Measurements from ENCODE around the gene RHCE.

DNA sequence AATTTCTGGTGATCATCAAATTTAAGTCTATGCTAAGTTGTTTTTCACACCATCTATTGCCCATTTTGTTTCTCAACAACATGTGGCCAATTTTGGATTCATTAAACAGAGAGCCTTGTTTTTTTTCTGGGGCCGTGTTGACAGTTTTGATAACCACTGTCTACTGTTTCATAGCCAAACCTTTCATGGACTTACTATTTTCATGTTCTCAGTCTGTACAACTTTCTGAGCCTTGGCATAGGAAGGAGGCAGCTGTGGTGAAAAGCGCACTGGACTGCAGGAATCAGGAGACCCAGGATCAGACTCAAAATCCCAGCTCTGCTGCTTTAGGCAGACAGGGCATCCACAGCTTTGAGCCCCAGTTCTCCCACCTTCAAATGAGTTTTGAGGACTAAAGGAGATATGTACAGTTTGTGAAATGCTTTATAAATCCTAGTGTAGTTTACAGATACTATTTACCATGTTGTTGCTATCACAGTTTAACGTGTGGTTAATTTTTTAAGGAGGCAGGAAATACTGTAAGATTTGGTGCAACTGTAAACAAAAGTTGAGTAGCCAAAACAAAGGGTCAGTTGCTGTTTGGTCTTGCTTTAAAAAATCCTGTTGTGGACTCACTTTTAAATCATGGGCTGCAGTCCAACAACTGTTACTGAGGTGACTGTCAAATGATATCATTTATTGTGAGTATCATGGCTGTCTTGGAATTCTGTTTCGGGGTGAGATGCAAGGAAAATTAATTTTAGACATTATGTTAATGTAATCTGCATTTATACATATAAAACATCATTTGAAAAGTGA lies 13.0 kb upstream of the RHCE start:
- TF ChIP-seq, protein P1, sequence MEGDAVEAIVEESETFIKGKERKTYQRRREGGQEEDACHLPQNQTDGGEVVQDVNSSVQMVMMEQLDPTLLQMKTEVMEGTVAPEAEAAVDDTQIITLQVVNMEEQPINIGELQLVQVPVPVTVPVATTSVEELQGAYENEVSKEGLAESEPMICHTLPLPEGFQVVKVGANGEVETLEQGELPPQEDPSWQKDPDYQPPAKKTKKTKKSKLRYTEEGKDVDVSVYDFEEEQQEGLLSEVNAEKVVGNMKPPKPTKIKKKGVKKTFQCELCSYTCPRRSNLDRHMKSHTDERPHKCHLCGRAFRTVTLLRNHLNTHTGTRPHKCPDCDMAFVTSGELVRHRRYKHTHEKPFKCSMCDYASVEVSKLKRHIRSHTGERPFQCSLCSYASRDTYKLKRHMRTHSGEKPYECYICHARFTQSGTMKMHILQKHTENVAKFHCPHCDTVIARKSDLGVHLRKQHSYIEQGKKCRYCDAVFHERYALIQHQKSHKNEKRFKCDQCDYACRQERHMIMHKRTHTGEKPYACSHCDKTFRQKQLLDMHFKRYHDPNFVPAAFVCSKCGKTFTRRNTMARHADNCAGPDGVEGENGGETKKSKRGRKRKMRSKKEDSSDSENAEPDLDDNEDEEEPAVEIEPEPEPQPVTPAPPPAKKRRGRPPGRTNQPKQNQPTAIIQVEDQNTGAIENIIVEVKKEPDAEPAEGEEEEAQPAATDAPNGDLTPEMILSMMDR (IDR thresholded peaks at IDR 0.05), result no peak
- no peak for TF ChIP-seq POLR2A (IDR thresholded peaks at IDR 0.05)

All from heart left ventricle (tissue), 13 donors.